Colonic mucosa (tissue), 4 donors: ENCODE data around the gene ZBTB38. TPM values are rescaled to one million over a fixed set of nuclear protein-coding genes. Genes with fewer than 3 reads are reported as not detected.

Experiments used
- DNase-seq: peaks from one replicate; pipeline ENCODE4 v3.0.0-alpha.2; 2020
- H3K27ac ChIP-seq: fragments of 200-600 bp; one replicate; pipeline ENCODE4 v1.8.0; 2021
- H3K27me3 ChIP-seq: fragments of 200-600 bp; one replicate; pipeline ENCODE4 v1.8.0; 2021
- H3K36me3 ChIP-seq: fragments of 200-600 bp; one replicate; pipeline ENCODE4 v1.8.0; 2021
- H3K4me1 ChIP-seq: fragments of 200-600 bp; one replicate; pipeline ENCODE4 v1.8.0; 2021; ENCODE audit warnings: mild to moderate bottlenecking
- H3K4me3 ChIP-seq: fragments of 200-600 bp; one replicate; pipeline ENCODE4 v1.8.0; 2021
- H3K9ac ChIP-seq, 2 donors: one replicate each; pipeline ENCODE4 v1.7.0; 2013; ENCODE audit warnings: control low read depth in 2 of 2, low read depth in 2 of 2, low read length in 2 of 2
- H3K9me3 ChIP-seq: fragments of 200-600 bp; one replicate; pipeline ENCODE4 v1.8.0; 2021
- intact Hi-C: fragments of 100-400 bp; cut with DNase I; formaldehyde crosslinking; loops from one replicate; pipeline ENCODE4 v1.14.1; 2022
- total RNA-seq, 2 donors: library from RNA; stranded (reverse); fragmentation: NEBNext Ultra II Directional in 1 of 2; extraction: Animal tissue kit (Norgen Biotek cat#: 25700) in 1 of 2; gene quantifications; one replicate each; pipeline ENCODE4 v1.2.1, GENCODE V29; 2021
- TF ChIP-seq, protein P1 (sequence below): fragments of 200-600 bp; IDR thresholded peaks from one replicate; pipeline ENCODE4 v1.8.0; 2022; ENCODE audit warnings: antibody characterized with exemption, mild to moderate bottlenecking
- donor health status: healthy.
- donor health status: DM: no; HTN: no; CAD: no.
- donor health status: DM: no; HTN: no; CAD: no.

ZBTB38 gene
- total RNA-seq, 2 donors from 2014 or later: 95.5 to 112 TPM

GRCh38 chr3:141352262-141352984 is 15.9 kb upstream of the ZBTB38 start:
- intact Hi-C loops: no loop called here
- TF ChIP-seq, protein P1, sequence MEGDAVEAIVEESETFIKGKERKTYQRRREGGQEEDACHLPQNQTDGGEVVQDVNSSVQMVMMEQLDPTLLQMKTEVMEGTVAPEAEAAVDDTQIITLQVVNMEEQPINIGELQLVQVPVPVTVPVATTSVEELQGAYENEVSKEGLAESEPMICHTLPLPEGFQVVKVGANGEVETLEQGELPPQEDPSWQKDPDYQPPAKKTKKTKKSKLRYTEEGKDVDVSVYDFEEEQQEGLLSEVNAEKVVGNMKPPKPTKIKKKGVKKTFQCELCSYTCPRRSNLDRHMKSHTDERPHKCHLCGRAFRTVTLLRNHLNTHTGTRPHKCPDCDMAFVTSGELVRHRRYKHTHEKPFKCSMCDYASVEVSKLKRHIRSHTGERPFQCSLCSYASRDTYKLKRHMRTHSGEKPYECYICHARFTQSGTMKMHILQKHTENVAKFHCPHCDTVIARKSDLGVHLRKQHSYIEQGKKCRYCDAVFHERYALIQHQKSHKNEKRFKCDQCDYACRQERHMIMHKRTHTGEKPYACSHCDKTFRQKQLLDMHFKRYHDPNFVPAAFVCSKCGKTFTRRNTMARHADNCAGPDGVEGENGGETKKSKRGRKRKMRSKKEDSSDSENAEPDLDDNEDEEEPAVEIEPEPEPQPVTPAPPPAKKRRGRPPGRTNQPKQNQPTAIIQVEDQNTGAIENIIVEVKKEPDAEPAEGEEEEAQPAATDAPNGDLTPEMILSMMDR: no peak
- H3K4me1 ChIP-seq: no peaks in the 10 kb centered on the region

GRCh38 chr3:141353652-141354495 is 14.4 kb upstream of the ZBTB38 start:
- Histone ChIP-seq H3K9me3 (no peaks in the 10 kb centered on the region), H3K27me3 (no peaks in the 10 kb centered on the region), H3K4me1 (no peaks in the 10 kb centered on the region), H3K4me3 (no peak overlapping the region), H3K36me3 (no peaks in the 10 kb centered on the region), H3K27ac (no peak overlapping the region), H3K9ac (no peak overlapping the region)
- intact Hi-C loops: no loop called here
- no peak for DNase-seq
- TF ChIP-seq, protein P1: no peak

More at GRCh38 chr3:141352262-141352984, 15.9 kb upstream of the ZBTB38 start:
- Histone ChIP-seq H3K27me3 (no peaks in the 10 kb centered on the region), H3K9me3 (no peaks in the 10 kb centered on the region), H3K36me3 (no peaks in the 10 kb centered on the region), H3K9ac (no peak overlapping the region), H3K27ac (no peak overlapping the region), H3K4me3 (no peak overlapping the region)
- DNase-seq: no peak

- H3K27ac ChIP-seq: no peak overlapping the region
- H3K4me1 ChIP-seq: no peaks in the 10 kb centered on the region
- no peaks in the 10 kb centered on the region for H3K27me3 ChIP-seq
- H3K4me3 ChIP-seq: no peak overlapping the region
- H3K36me3 ChIP-seq: no peaks in the 10 kb centered on the region
- intact Hi-C loops: no loop called here
- DNase-seq: no peak
- H3K9ac ChIP-seq: no peak overlapping the region
- TF ChIP-seq, protein P1: no peak
- no peaks in the 10 kb centered on the region for H3K9me3 ChIP-seq
Observed at GRCh38 chr3:141354517-141354916, 13.8 kb upstream of the ZBTB38 start.

DNA sequence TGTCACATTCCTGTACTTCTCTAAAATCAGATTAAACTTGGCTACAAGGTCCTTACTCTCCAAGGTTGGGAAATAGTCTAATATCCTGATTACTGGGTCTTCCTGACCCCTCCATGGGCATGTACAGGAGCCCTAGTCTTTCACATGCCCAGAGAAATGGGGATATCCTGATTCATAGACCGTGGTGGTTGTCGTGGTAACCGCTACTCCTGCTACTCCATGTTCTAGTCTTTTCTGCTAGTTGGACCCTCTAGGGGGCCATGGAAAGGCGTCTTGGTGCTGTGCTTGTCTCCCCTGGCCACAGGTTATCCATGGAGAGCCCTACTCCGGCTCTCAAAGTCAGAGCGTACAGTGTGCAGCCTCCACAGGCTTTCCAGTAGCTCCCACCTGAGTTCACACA is 13.1 kb upstream of the ZBTB38 start:
- Histone ChIP-seq H3K9ac (no peak overlapping the region), H3K4me3 (no peak overlapping the region), H3K27ac (no peak overlapping the region), H3K4me1 (no peaks in the 10 kb centered on the region), H3K9me3 (no peaks in the 10 kb centered on the region), H3K27me3 (no peaks in the 10 kb centered on the region), H3K36me3 (no peaks in the 10 kb centered on the region)
- TF ChIP-seq, protein P1: no peak
- intact Hi-C loops: loop anchor here (5.0 kb wide), 2 partner anchors 48 to 97 kb away; no protein-coding TSS in a partner anchor
- DNase-seq: no peak

DNA sequence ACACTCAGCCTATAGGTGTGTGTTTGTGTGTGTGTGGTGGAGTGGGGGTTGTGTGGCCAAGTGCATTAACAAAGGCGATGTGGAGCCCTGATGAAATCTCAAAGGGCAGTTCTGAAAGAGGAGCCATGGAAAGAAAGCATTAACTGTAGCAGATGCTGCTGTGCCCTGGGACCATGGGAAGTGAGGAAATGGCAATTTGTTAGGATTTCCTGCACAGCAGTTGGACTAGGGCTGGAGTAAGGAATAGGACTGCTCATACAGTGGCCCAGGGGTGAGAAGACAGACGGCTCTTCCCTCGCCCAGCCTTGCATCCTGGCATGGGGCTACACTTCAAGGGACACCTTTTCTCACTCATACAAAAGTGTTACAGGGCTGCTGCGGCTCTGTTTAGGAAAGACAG is 12.3 kb upstream of the ZBTB38 start:
- Histone ChIP-seq H3K9me3 (no peaks in the 10 kb centered on the region), H3K4me1 (no peaks in the 10 kb centered on the region), H3K27ac (no peak overlapping the region), H3K36me3 (no peaks in the 10 kb centered on the region), H3K9ac (no peak overlapping the region), H3K27me3 (no peaks in the 10 kb centered on the region), H3K4me3 (no peak overlapping the region)
- DNase-seq: no peak
- intact Hi-C loops: loop anchor here (5.0 kb wide), 2 partner anchors 49 to 96 kb away; no protein-coding TSS in a partner anchor
- TF ChIP-seq, protein P1: no peak
